Measurements from ENCODE around the gene TEX53.

DNA sequence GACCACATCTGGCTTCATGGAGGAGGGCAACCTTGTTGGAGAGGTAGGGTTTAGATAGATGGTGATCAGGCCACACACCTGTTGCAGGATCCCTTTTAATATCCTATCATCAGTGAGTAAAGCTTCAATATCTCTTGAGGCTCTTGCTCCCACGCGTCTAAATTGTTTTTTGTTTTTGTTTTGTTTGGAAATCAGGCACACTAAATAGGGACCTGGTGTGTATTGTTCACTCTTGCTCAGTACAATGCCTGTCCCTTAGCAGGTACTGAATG, 49.1 kb downstream of the TEX53 start:
- TF ChIP-seq, protein P1, sequence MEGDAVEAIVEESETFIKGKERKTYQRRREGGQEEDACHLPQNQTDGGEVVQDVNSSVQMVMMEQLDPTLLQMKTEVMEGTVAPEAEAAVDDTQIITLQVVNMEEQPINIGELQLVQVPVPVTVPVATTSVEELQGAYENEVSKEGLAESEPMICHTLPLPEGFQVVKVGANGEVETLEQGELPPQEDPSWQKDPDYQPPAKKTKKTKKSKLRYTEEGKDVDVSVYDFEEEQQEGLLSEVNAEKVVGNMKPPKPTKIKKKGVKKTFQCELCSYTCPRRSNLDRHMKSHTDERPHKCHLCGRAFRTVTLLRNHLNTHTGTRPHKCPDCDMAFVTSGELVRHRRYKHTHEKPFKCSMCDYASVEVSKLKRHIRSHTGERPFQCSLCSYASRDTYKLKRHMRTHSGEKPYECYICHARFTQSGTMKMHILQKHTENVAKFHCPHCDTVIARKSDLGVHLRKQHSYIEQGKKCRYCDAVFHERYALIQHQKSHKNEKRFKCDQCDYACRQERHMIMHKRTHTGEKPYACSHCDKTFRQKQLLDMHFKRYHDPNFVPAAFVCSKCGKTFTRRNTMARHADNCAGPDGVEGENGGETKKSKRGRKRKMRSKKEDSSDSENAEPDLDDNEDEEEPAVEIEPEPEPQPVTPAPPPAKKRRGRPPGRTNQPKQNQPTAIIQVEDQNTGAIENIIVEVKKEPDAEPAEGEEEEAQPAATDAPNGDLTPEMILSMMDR (IDR thresholded peaks at IDR 0.05): no peak
- TF ChIP-seq POLR2A (IDR thresholded peaks at IDR 0.05) (no peak), POLR2AphosphoS5 (IDR thresholded peaks at IDR 0.05) (no peak), EP300 (IDR thresholded peaks at IDR 0.05) (no peak)
